Body of pancreas (tissue), 4 donors: ENCODE measurements around the gene TMEM132C. TPM values are rescaled to one million over a fixed set of nuclear protein-coding genes. Genes with fewer than 3 reads are reported as not detected.

Source experiments
- ATAC-seq: fragments of 150-250 bp; one replicate; pipeline ENCODE4 v1.9.1; 2016
- DNase-seq, 4 donors: peaks; one replicate each; pipeline ENCODE4 v3.0.0-alpha.2; 2019
- H3K27ac ChIP-seq, 4 donors: fragments of 200-600 bp; sonication (generic); 1 replicate in 3 of 4; 2 replicates in 1 of 4; pipeline versions ENCODE4 v1.5.1 to v1.6.1; 2016 to 2019; ENCODE audit warnings: mild to moderate bottlenecking in 1 of 4, mixed read lengths in 1 of 4, moderate library complexity in 1 of 4
- H3K27me3 ChIP-seq, 2 donors: fragments of 200-600 bp; sonication (generic); one replicate each; pipeline ENCODE4 v1.6.0; 2016; ENCODE audit warnings: mild to moderate bottlenecking in 1 of 2
- H3K36me3 ChIP-seq, 2 donors: fragments of 200-600 bp; sonication (generic); replicated peaks in 1 of 2; 2 replicates each; pipeline ENCODE4 v1.5.1; 2016; ENCODE audit warnings: low read depth in 2 of 2; ENCODE audit not compliant: insufficient read depth in 1 of 2
- H3K4me1 ChIP-seq: fragments of 200-600 bp; sonication (generic); one replicate; pipeline ENCODE4 v1.6.0; 2016
- H3K4me3 ChIP-seq, 2 donors: fragments of 200-600 bp; sonication (generic); 1 replicate in 1 of 2; 2 replicates in 1 of 2; pipeline ENCODE4 v1.5.1; 2016 to 2019
- H3K9me3 ChIP-seq, 3 donors: fragments of 200-600 bp; sonication (generic); 1 replicate in 2 of 3; 2 replicates in 1 of 3; pipeline ENCODE4 v1.5.1; 2016
- POLR2A ChIP-seq, 3 donors: fragments of 450-650 bp; IDR thresholded peaks; one replicate each; pipeline ENCODE4 v1.6.1; 2016; ENCODE audit warnings: antibody characterized with exemption in 3 of 3, mild to moderate bottlenecking in 2 of 3
- WGBS, 2 donors: methylation state at CpG; one replicate each; pipeline ENCODE4 v1.1.5; 2017; 5-methylcytosine and 5-hydroxymethylcytosine counted together
- intact Hi-C: fragments of 100-400 bp; cut with DNase I; formaldehyde crosslinking; loops from one replicate; pipeline ENCODE4 v1.15.1; 2023
- total RNA-seq, 2 donors: library from RNA; depleted of rRNA; stranded (reverse); fragments of >200 nt; gene quantifications; one replicate each; pipeline ENCODE4 v1.1.0, GENCODE V29; 2016
- TF ChIP-seq, protein P1 (sequence below), 7 experiments: fragments of 450-650 bp in 4 of 7; fragments of 200-600 bp in 3 of 7; sonication (generic) in 3 of 7; IDR thresholded peaks; one replicate each; pipeline ENCODE4 v1.5.1; 2016 to 2019; ENCODE audit warnings: antibody characterized with exemption in 7 of 7

The TMEM132C gene
- total RNA-seq, 2 donors from 2014 or later = 4.4 to 8.2 TPM

DNA sequence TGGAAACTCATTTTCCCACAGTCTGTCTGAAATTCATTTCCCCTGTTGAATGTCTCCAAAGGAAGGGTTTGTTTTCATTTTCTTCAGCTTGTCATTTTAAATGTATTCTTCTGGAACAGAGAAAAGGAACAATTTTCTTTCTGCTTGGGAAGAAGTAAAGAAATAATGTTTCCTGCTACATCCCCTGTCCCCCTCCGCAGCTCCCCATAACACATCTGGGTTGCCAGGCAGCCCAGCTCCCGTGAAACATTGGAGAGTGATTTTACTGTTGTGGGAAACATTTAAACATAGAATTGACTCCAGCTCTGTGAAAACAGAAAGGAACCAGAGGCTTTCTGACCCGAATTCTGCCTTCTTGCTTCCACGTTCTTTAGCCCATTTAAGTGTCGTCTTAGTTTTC is 159.5 kb downstream of the TMEM132C start:
- H3K4me1 ChIP-seq = no peaks in the 10 kb centered on the region
- H3K27ac ChIP-seq = no peak overlapping the region
- 44 to 59% methylated on average over 5 of the region's 5 CpGs for WGBS, 2 donors
- no peak for DNase-seq
- ATAC-seq = no peak
- TF ChIP-seq POLR2A (IDR thresholded peaks at IDR 0.05) = no peak
- TF ChIP-seq, protein P1, sequence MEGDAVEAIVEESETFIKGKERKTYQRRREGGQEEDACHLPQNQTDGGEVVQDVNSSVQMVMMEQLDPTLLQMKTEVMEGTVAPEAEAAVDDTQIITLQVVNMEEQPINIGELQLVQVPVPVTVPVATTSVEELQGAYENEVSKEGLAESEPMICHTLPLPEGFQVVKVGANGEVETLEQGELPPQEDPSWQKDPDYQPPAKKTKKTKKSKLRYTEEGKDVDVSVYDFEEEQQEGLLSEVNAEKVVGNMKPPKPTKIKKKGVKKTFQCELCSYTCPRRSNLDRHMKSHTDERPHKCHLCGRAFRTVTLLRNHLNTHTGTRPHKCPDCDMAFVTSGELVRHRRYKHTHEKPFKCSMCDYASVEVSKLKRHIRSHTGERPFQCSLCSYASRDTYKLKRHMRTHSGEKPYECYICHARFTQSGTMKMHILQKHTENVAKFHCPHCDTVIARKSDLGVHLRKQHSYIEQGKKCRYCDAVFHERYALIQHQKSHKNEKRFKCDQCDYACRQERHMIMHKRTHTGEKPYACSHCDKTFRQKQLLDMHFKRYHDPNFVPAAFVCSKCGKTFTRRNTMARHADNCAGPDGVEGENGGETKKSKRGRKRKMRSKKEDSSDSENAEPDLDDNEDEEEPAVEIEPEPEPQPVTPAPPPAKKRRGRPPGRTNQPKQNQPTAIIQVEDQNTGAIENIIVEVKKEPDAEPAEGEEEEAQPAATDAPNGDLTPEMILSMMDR (IDR thresholded peaks at IDR 0.05) = no peak
- no peaks in the 10 kb centered on the region for H3K9me3 ChIP-seq
- no peak overlapping the region for H3K4me3 ChIP-seq
- no peaks in the 10 kb centered on the region for H3K36me3 ChIP-seq
- no peaks in the 10 kb centered on the region for H3K27me3 ChIP-seq
- intact Hi-C loops = no loop called here

DNA sequence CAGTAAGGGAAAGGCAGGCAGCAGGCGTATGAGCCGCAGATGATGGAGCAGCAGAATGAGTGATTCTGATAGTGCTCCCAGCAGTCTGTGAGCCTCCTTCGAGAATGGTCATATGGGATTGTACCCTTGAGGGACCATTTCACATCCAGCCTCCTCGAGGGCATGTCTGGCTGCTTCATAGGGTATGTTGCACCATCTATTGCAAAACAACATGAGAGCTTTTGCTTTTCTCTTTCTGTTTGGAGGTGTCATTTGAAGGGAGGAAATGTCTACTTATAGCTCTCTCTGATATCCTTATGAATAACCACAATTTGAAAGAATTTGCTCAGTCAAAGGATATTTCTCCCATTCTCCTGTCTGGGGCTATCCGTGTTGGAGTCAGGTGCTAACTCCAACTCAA is 172.8 kb downstream of the TMEM132C start:
- no peak overlapping the region for H3K4me3 ChIP-seq
- no peaks in the 10 kb centered on the region for H3K4me1 ChIP-seq
- ATAC-seq (no peak), DNase-seq (no peak)
- intact Hi-C loops = no loop called here
- no peaks in the 10 kb centered on the region for H3K9me3 ChIP-seq
- no peak overlapping the region for H3K27ac ChIP-seq
- 64 to 70% methylated on average over 3 to 5 of the region's 5 CpGs for WGBS, 2 donors
- TF ChIP-seq, protein P1 (IDR thresholded peaks at IDR 0.05) = no peak
- no peak for TF ChIP-seq POLR2A (IDR thresholded peaks at IDR 0.05)
- no peaks in the 10 kb centered on the region for H3K36me3 ChIP-seq
- H3K27me3 ChIP-seq = no peaks in the 10 kb centered on the region

DNA sequence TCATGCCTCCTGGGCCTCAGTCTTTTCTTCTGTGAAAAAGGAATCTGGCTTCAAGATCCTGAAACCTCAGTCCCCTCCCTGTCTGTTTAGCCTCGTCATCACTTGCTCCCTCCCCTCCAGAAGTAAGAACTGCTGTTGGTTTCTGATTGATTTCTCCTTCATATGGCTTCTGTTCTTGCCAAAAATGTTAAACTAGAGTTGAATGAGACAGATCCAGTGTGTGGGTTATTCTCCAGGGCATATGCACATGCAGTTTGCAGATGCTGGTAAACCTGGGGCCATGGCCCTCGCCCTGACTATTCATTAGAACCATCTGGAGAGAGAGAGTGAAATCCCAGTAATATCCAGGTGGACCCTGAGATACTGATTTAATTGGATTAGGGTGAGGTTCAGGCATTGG is 175.1 kb downstream of the TMEM132C start:
- no peak overlapping the region for H3K27ac ChIP-seq
- intact Hi-C loops = no loop called here
- TF ChIP-seq POLR2A (IDR thresholded peaks at IDR 0.05) = no peak
- DNase-seq = no peak
- no peaks in the 10 kb centered on the region for H3K36me3 ChIP-seq
- WGBS, 2 donors = 63 to 66% methylated on average over 2 of the region's 2 CpGs
- H3K4me3 ChIP-seq = no peak overlapping the region
- H3K9me3 ChIP-seq = no peaks in the 10 kb centered on the region
- no peak for ATAC-seq
- no peaks in the 10 kb centered on the region for H3K27me3 ChIP-seq
- no peaks in the 10 kb centered on the region for H3K4me1 ChIP-seq

DNA sequence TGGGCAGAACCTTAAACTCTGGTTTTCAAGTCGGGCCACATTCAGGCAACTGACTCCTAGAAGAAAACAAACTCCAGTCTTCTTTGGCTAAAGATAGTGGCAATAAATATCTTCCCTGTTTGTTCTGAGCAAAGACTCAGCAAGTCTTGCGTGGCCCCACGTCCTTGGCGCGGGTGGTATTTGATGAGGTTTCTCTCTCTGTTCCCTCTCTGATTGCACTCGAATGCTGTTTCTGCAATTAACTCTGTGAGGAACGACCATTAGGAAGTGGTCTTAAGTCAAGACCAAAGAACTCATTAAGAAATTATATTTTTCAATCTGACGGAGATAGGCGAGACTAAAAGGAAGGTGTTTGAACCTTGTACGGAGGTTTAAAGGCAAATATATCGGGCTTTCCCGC is 177.6 kb downstream of the TMEM132C start:
- intact Hi-C loops = no loop called here
- TF ChIP-seq, protein P1 (IDR thresholded peaks at IDR 0.05) = no peak
- no peak for TF ChIP-seq POLR2A (IDR thresholded peaks at IDR 0.05)
- Histone ChIP-seq H3K9me3 (no peaks in the 10 kb centered on the region), H3K4me1 (no peaks in the 10 kb centered on the region), H3K27me3 (no peaks in the 10 kb centered on the region), H3K27ac (no peak overlapping the region), H3K36me3 (no peaks in the 10 kb centered on the region), H3K4me3 (no peak overlapping the region)
- DNase-seq (no peak), ATAC-seq (no peak)
- 39 to 59% methylated on average over 12 of the region's 12 CpGs for WGBS, 2 donors

DNA sequence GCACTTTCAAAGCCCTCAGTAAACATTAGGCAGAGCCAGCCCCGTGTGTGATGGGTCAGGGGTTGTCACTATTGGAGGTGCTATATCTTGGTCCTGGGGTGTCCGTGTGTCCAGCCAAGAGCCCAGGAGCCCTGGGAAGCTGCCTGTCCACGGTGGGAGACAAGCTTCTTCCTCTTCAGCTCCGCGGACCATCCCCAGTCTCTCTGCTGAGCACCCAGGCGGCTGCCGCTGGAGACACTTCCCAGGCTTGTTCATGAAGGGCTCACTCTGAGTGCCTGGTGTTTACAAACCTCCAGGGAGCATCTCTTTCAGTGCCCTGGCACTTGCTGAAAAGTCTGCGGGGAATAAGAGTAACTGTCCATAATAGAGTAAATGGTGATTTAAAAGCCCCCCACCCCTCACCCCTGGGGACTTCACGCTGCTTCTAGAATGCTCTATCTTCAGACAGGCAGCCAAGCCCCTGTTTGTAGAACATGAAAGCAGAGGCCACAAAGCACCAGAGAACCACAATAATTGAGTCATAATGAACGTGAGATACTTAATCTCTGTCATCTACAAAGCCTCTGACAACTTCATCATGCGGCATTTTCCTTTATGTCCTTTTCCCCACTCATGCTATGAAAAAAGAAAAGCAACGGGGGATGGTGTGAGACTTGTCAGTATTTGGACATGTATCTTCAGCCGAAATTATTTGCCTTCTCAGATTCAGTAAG is 178.6 kb downstream of the TMEM132C start:
- H3K9me3 ChIP-seq = no peaks in the 10 kb centered on the region
- H3K4me1 ChIP-seq = no peaks in the 10 kb centered on the region
- TF ChIP-seq POLR2A (IDR thresholded peaks at IDR 0.05) = no peak
- TF ChIP-seq, protein P1 (IDR thresholded peaks at IDR 0.05) = no peak
- no peak for DNase-seq
- ATAC-seq = no peak
- H3K27ac ChIP-seq = no peak overlapping the region
- H3K36me3 ChIP-seq = no peaks in the 10 kb centered on the region
- intact Hi-C loops = no loop called here
- WGBS, 2 donors = 37 to 46% methylated on average over 7 to 13 of the region's 13 CpGs
- no peak overlapping the region for H3K4me3 ChIP-seq
- no peaks in the 10 kb centered on the region for H3K27me3 ChIP-seq
